Neural cell (in vitro differentiated cells): ENCODE data around the gene CLDN15.

ENCODE experiments used
- CTCF ChIP-seq: fragments of 450-650 bp; IDR thresholded peaks from 2 replicates; pipeline ENCODE4 v1.5.1; 2014; ENCODE audit warnings: antibody characterized with exemption, mild to moderate bottlenecking, moderate library complexity; ENCODE audit not compliant: poor library complexity, severe bottlenecking
- EP300 ChIP-seq: fragments of 450-650 bp; conservative IDR thresholded peaks from 2 replicates; pipeline ENCODE4 v1.6.1; 2014; ENCODE audit warnings: antibody characterized with exemption, mild to moderate bottlenecking, moderate library complexity; ENCODE audit not compliant: poor library complexity, severe bottlenecking
- EZH2 ChIP-seq: fragments of 200-600, 300-800 bp; shearing (Covaris generic), sonication (generic); IDR thresholded peaks from 2 replicates; pipeline ENCODE4 v1.6.1; 2014; ENCODE audit warnings: antibody characterized with exemption, low read length, borderline replicate concordance, mild to moderate bottlenecking; ENCODE audit not compliant: insufficient read depth, poor library complexity, severe bottlenecking
- MXI1 ChIP-seq: fragments of 450-650 bp; conservative IDR thresholded peaks from 2 replicates; pipeline ENCODE4 v1.6.1; 2014; ENCODE audit warnings: antibody characterized with exemption, mild to moderate bottlenecking; ENCODE audit not compliant: poor library complexity, severe bottlenecking
- POLR2AphosphoS5 ChIP-seq: IDR thresholded peaks from 2 replicates; pipeline ENCODE4 v1.6.1; 2012
- RAD21 ChIP-seq: fragments of 450-650 bp; conservative IDR thresholded peaks from 2 replicates; pipeline ENCODE4 v1.6.1; 2014; ENCODE audit warnings: antibody characterized with exemption, mild to moderate bottlenecking, moderate library complexity
- REST ChIP-seq: IDR thresholded peaks from 2 replicates; pipeline ENCODE4 v1.6.1; 2012; ENCODE audit warnings: borderline replicate concordance
- SMC3 ChIP-seq: fragments of 450-650 bp; conservative IDR thresholded peaks from 2 replicates; pipeline ENCODE4 v1.6.1; 2014; ENCODE audit warnings: antibody characterized with exemption, mild to moderate bottlenecking, moderate library complexity; ENCODE audit not compliant: poor library complexity
- TAF1 ChIP-seq: IDR thresholded peaks from 2 replicates; pipeline ENCODE4 v1.6.1; 2012; ENCODE audit warnings: low read depth

GRCh38 chr7:101226721-101227120 is 10.9 kb downstream of the CLDN15 start:
- no peak for TF ChIP-seq CTCF
- TF ChIP-seq EZH2: no peak
- TF ChIP-seq TAF1: no peak
- TF ChIP-seq POLR2AphosphoS5: no peak
- TF ChIP-seq EP300: no peak
- TF ChIP-seq REST: no peak
- TF ChIP-seq MXI1: no peak
- TF ChIP-seq SMC3: no peak
- TF ChIP-seq RAD21: no peak
